ENCODE results near the gene TTC29.

- TF ChIP-seq CTCF (IDR thresholded peaks at IDR 0.05; ENCODE audit: insufficient read depth, low read length, poor library complexity, severe bottlenecking) = no peak
- no peak for TF ChIP-seq EZH2phosphoT487 (conservative IDR thresholded peaks at IDR 0.05; ENCODE audit: low read length)
Measured at GRCh38 chr4:146900295-146900694, 45.4 kb downstream of the TTC29 start.
